22Rv1 (cell line): Measurements from ENCODE around the gene TGFBR2.
A peak's percentile ranks its signal among the peaks of the same experiment; 100 is the strongest.

Experiments
- H3K27ac ChIP-seq: fragments of 450-650 bp; 2 replicates; pipeline ENCODE4 v1.5.1; 2017
- ZFX ChIP-seq: fragments of 450-650 bp; IDR thresholded peaks from 2 replicates; pipeline ENCODE4 v1.6.1; 2017; ENCODE audit warnings: antibody characterized with exemption, borderline replicate concordance
- TF ChIP-seq, protein P1 (sequence below): fragments of 450-650 bp; IDR thresholded peaks from 2 replicates; pipeline ENCODE4 v1.5.1; 2017; ENCODE audit warnings: mild to moderate bottlenecking

Gene TGFBR2

DNA sequence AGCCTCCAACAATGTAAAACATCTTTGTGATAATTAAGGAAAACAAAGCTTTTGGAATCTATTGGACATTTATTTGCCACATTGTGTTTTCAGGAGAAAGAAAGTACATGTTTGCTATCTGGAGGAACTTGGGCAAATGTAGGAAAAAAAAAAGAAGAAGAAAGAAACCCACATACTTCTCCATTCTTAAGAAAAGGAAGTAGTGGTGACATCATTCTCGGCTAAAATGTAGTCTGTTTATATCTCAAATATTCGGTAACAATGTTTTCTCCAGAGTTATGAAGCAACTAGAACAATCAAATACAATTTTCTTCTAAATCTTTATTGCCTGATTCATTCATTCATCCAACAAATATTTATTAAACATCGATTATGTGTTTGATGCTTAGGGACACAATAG lies 2.3 kb upstream of the TGFBR2 start:
- TF ChIP-seq, protein P1, sequence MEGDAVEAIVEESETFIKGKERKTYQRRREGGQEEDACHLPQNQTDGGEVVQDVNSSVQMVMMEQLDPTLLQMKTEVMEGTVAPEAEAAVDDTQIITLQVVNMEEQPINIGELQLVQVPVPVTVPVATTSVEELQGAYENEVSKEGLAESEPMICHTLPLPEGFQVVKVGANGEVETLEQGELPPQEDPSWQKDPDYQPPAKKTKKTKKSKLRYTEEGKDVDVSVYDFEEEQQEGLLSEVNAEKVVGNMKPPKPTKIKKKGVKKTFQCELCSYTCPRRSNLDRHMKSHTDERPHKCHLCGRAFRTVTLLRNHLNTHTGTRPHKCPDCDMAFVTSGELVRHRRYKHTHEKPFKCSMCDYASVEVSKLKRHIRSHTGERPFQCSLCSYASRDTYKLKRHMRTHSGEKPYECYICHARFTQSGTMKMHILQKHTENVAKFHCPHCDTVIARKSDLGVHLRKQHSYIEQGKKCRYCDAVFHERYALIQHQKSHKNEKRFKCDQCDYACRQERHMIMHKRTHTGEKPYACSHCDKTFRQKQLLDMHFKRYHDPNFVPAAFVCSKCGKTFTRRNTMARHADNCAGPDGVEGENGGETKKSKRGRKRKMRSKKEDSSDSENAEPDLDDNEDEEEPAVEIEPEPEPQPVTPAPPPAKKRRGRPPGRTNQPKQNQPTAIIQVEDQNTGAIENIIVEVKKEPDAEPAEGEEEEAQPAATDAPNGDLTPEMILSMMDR: no peak
- TF ChIP-seq ZFX: no peak
- H3K27ac ChIP-seq: no peak overlapping the region

DNA sequence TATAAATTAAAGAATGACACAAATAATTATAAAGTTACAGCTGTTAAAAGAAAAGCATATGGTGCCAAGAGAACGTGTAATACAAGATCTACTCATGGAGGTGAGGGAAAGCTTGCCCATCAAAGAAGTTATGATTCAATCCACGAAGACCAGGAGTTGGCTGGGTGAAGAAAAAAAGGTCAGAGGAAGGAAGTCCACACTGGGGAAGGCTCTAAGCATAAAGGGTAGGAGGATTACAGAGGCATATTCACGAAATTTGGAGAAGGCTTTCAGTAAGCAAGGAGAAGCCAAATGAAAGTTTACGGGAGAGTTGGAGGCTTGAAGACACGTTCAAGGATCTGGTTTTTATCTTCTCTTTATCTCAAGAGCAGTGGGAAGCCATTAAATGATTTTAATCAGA lies 1.8 kb upstream of the TGFBR2 start:
- TF ChIP-seq, protein P1: no peak
- no peak for TF ChIP-seq ZFX
- no peak overlapping the region for H3K27ac ChIP-seq

DNA sequence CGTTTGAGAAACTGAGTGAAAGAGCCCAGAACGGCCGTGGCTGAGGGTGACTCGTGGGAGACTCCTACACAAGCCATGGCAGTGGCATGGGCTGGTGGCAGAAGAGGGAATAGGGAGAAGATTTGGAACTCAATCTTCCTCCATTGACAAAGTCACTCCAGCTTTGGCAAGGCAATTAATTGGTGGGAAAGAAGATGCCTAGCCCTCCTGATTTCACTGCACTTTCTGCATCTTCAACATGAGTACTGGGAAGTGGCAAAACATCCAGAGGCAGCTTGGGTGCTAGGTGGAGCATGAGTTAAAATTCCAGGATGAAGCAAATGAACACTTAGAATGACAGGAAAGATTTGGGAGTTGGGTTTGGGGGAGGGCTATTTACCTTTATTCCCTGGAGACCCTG lies 1.4 kb upstream of the TGFBR2 start:
- no peak for TF ChIP-seq ZFX
- TF ChIP-seq, protein P1: no peak
- H3K27ac ChIP-seq: no peak overlapping the region

DNA sequence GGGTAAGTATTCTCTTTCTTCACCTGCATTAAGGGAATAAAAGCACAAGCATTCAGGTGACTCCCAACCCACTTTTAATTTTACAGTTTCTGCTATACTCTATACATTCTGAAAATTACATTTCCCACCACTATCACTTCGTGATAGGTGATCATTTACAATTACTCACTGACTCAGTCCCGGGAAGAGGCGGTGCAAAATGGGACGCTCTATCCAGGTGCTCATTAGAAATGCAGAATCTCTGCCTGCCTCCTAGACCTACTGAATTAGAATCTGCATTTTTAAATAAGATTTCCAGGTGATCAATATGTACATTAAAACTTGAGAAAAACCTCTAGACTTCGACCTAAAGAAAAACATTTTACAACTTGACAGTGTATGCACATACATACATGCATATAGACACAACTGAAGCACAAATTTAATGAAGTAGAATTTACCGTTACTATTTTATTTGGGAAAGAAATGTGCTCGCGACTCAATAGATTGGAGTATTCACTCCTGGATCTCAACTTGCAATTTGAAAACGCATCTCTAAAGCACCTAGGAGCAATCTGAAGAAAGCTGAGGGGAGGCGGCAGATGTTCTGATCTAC lies 598 bp upstream of the TGFBR2 start:
- H3K27ac ChIP-seq: peak overlapping the region; percentile 61
- TF ChIP-seq, protein P1: no peak
- no peak for TF ChIP-seq ZFX

DNA sequence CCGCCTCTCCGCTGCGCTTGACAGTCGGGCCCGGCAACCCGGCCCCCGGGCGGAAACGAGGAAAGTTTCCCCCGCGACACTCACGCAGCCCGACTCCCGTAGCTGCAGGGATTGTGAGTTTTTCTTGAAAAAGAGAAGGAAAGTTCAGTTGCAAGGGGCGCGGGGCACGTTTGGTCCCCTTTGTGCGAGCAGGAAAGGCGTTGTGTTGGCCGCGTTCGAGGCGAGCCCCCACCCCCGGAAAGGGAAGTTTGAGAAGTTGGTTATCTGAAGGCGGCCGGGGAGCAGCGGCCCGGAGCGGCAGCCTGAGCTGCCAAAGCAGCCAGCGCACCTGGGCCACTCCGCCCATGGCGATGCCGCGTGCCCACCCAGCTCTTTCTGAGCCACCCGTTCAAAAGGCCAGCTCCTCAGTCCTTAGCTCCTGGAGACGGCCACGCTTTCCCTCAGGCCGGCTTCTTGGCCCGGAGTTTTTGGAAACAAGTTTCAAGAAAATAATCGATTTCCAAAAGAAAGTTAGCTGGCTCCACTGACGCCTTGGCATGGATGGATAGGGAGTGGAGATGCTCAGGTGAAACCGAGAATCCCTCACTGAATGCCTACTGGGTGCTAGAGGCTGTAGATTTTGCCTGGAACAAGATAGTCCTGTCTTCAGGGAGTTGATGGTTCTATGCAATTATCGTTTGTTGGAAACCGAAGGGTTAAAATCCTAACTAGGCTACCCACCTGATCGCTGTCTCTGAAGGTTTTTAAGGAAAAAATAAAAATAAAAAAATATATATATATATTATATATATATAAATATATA lies 832 bp downstream of the TGFBR2 start:
- peak overlapping the region; percentile 61 for H3K27ac ChIP-seq
- TF ChIP-seq ZFX: no peak
- TF ChIP-seq, protein P1: no peak

DNA sequence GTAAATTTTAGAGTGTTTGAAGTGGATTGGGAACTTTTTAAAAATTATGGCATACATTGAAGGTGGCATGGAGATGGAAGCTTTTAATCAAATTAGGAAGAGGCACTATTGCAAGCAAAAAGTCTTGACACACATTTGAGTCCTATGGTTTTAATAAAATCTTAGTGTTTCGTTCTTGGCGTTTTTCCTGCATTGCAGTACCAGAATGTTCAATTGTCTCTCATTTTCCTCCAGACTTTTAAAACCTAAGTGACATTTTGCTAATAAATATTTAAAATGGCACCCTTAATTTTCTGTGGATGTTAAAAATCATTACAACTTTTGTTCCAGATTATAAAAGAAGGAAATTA lies 2.2 kb downstream of the TGFBR2 start:
- TF ChIP-seq ZFX: no peak
- TF ChIP-seq, protein P1: no peak
- H3K27ac ChIP-seq: no peak overlapping the region
